ENCODE data around the gene PEX12. TPM values are rescaled to one million over a fixed set of nuclear protein-coding genes. Genes with fewer than 3 reads are reported as not detected.

PEX12 gene
- total RNA-seq, 1 experiment from 2014 or later = 3.9 TPM

- POLR2A ChIA-PET (ENCODE audit: unreplicated experiment) = no interaction called here
- intact Hi-C loops (cut with micrococcal nuclease) = no loop called here
- DNase-seq = no peak
Measured at GRCh38 chr17:35541434-35541833, 36.9 kb downstream of the PEX12 start.

GRCh38 chr17:35540589-35541404 is 37.6 kb downstream of the PEX12 start:
- H2AFZ ChIP-seq (ENCODE audit: low read length) = peak overlapping the region; percentile 84
- H3K79me2 ChIP-seq (ENCODE audit: low read length) = no peaks in the 10 kb centered on the region
- H3K9me3 ChIP-seq (ENCODE audit: low read length) = no peaks in the 10 kb centered on the region
- H3K27me3 ChIP-seq (ENCODE audit: low read length) = no peaks in the 10 kb centered on the region
- no TSS peak for BruUV-seq (replicated peaks)
- ATAC-seq (no peak), DNase-seq (peak; percentile 6)
- H3K4me3 ChIP-seq (ENCODE audit: low read length) = peak overlapping the region; percentile 44; the same call in 1 of the 2 replicates
- intact Hi-C loops (cut with micrococcal nuclease) = no loop called here
- H3K9ac ChIP-seq (ENCODE audit: low read length) = no peak overlapping the region
- peak overlapping the region; percentile 77 for H3K4me2 ChIP-seq (ENCODE audit: low read length)
- ChIA-PET CTCF (no interaction called here), POLR2A (ENCODE audit: unreplicated experiment) (no interaction called here)
- no peaks in the 10 kb centered on the region for H3K9me2 ChIP-seq (replicated peaks; ENCODE audit: low read length)
- peaks cover 6% of the 10 kb centered on the region; the same call in 1 of the 2 replicates for H3K4me1 ChIP-seq (ENCODE audit: insufficient read depth, low read length)
- no peaks in the 10 kb centered on the region for H4K20me1 ChIP-seq (ENCODE audit: low read length)
- H3K36me3 ChIP-seq (ENCODE audit: low read depth, low read length) = no peaks in the 10 kb centered on the region
- no peaks in the 10 kb centered on the region for H3F3A ChIP-seq (ENCODE audit: low read length, unreplicated experiment)
- no peak overlapping the region for H3K27ac ChIP-seq (ENCODE audit: low read length)
- TF ChIP-seq, protein P1, sequence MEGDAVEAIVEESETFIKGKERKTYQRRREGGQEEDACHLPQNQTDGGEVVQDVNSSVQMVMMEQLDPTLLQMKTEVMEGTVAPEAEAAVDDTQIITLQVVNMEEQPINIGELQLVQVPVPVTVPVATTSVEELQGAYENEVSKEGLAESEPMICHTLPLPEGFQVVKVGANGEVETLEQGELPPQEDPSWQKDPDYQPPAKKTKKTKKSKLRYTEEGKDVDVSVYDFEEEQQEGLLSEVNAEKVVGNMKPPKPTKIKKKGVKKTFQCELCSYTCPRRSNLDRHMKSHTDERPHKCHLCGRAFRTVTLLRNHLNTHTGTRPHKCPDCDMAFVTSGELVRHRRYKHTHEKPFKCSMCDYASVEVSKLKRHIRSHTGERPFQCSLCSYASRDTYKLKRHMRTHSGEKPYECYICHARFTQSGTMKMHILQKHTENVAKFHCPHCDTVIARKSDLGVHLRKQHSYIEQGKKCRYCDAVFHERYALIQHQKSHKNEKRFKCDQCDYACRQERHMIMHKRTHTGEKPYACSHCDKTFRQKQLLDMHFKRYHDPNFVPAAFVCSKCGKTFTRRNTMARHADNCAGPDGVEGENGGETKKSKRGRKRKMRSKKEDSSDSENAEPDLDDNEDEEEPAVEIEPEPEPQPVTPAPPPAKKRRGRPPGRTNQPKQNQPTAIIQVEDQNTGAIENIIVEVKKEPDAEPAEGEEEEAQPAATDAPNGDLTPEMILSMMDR (conservative IDR thresholded peaks at IDR 0.05; ENCODE audit: low read depth, low read length) = no peak
- TF ChIP-seq EZH2 (IDR thresholded peaks at IDR 0.05; ENCODE audit: low read length, unreplicated experiment) (no peak), EZH2phosphoT487 (IDR thresholded peaks at IDR 0.05; ENCODE audit: borderline replicate concordance, low read length) (no peak)

More at GRCh38 chr17:35541434-35541833, 36.9 kb downstream of the PEX12 start:
- H4K20me1 ChIP-seq (ENCODE audit: low read length) = no peaks in the 10 kb centered on the region
- no peak overlapping the region for H3K27ac ChIP-seq (ENCODE audit: low read length)
- H3K9me2 ChIP-seq (replicated peaks; ENCODE audit: low read length) = no peaks in the 10 kb centered on the region
- CTCF ChIA-PET = no interaction called here
- no peaks in the 10 kb centered on the region for H3K36me3 ChIP-seq (ENCODE audit: low read depth, low read length)
- no peaks in the 10 kb centered on the region for H3F3A ChIP-seq (ENCODE audit: low read length, unreplicated experiment)
- no peaks in the 10 kb centered on the region for H3K79me2 ChIP-seq (ENCODE audit: low read length)
- peak overlapping the region; percentile 44; the same call in 1 of the 2 replicates for H3K4me3 ChIP-seq (ENCODE audit: low read length)
- BruUV-seq (replicated peaks) = no TSS peak
- no peak overlapping the region for H3K9ac ChIP-seq (ENCODE audit: low read length)
- no peak for TF ChIP-seq EZH2phosphoT487 (IDR thresholded peaks at IDR 0.05; ENCODE audit: borderline replicate concordance, low read length)
- TF ChIP-seq, protein P1 (conservative IDR thresholded peaks at IDR 0.05; ENCODE audit: low read depth, low read length) = no peak
- TF ChIP-seq EZH2 (IDR thresholded peaks at IDR 0.05; ENCODE audit: low read length, unreplicated experiment) = no peak
- H3K4me2 ChIP-seq (ENCODE audit: low read length) = peak overlapping the region; percentile 77
- ATAC-seq = no peak
- peaks cover 6% of the 10 kb centered on the region; the same call in 1 of the 2 replicates for H3K4me1 ChIP-seq (ENCODE audit: insufficient read depth, low read length)
- H3K9me3 ChIP-seq (ENCODE audit: low read length) = no peaks in the 10 kb centered on the region
- peak overlapping the region; percentile 84; the same call in 1 of the 2 replicates for H2AFZ ChIP-seq (ENCODE audit: low read length)
- H3K27me3 ChIP-seq (ENCODE audit: low read length) = no peaks in the 10 kb centered on the region

DNA sequence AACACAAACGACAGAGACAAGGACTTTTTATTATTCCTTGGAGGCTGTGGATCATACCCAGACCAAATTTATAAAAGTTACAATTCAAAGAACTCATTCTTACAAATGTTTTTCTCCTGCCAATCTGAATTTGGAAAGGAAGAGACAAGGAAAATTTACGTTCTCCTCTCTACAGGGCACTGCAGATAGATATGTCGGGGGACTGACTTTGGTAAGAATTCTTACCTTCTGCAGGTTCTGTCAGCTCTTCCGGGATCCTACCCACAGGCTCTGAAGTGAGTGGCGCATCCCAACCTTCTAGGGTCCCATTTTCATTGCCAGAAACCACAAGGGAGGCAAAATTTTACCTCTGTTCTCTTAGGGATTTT is 38.7 kb downstream of the PEX12 start:
- H3K4me3 ChIP-seq (ENCODE audit: low read length) = 0 out of 2 replicates have a peak overlapping the region, but pooled peaks have one; percentile 5
- H3K9ac ChIP-seq (ENCODE audit: low read length) = no peak overlapping the region
- H3K9me3 ChIP-seq (ENCODE audit: low read length) = no peaks in the 10 kb centered on the region
- DNase-seq = no peak
- no peak overlapping the region for H3K27ac ChIP-seq (ENCODE audit: low read length)
- intact Hi-C loops (cut with micrococcal nuclease) = loop anchor here (1.0 kb wide), 1 partner anchor 368 kb away; no protein-coding TSS in a partner anchor
- no peaks in the 10 kb centered on the region for H3K79me2 ChIP-seq (ENCODE audit: low read length)
- POLR2A ChIA-PET (ENCODE audit: unreplicated experiment) = no interaction called here
- H3F3A ChIP-seq (ENCODE audit: low read length, unreplicated experiment) = no peaks in the 10 kb centered on the region
- CTCF ChIA-PET = interaction anchor here (0.6 to 0.7 kb wide), 3 partner anchors 106 to 294 kb away, joined by 3 to 6 read pairs (median 3); no protein-coding TSS in a partner anchor
- H3K9me2 ChIP-seq (replicated peaks; ENCODE audit: low read length) = no peaks in the 10 kb centered on the region
- peaks cover 6% of the 10 kb centered on the region; the same call in 1 of the 2 replicates for H3K4me1 ChIP-seq (ENCODE audit: insufficient read depth, low read length)
- H3K36me3 ChIP-seq (ENCODE audit: low read depth, low read length) = no peaks in the 10 kb centered on the region
- peak overlapping the region; percentile 58 for H3K4me2 ChIP-seq (ENCODE audit: low read length)
- H4K20me1 ChIP-seq (ENCODE audit: low read length) = no peaks in the 10 kb centered on the region
- ATAC-seq = no peak
- no TSS peak for BruUV-seq (replicated peaks)
- TF ChIP-seq, protein P1 (conservative IDR thresholded peaks at IDR 0.05; ENCODE audit: low read depth, low read length) = no peak
- TF ChIP-seq EZH2 (IDR thresholded peaks at IDR 0.05; ENCODE audit: low read length, unreplicated experiment) (no peak), EZH2phosphoT487 (IDR thresholded peaks at IDR 0.05; ENCODE audit: borderline replicate concordance, low read length) (no peak)
- H2AFZ ChIP-seq (ENCODE audit: low read length) = peak overlapping the region; percentile 81
- no peaks in the 10 kb centered on the region for H3K27me3 ChIP-seq (ENCODE audit: low read length)
